NCI-H345 (cell line): ENCODE data around the gene TAL1.
A peak's percentile ranks its signal among the peaks of the same experiment; 100 is the strongest.

Source experiments
- DNase-seq: peaks from one replicate; lab custom pipeline; 2025; lab: John Stamatoyannopoulos, UW

The TAL1 gene

GRCh38 chr1:47188791-47189785 is 42.9 kb downstream of the TAL1 start:
- no peak for DNase-seq

- no peak for DNase-seq
These were observed 44.1 kb downstream of the TAL1 start for GRCh38 chr1:47187926-47188250.

GRCh38 chr1:47187231-47187925 is 44.6 kb downstream of the TAL1 start:
- no peak for DNase-seq

GRCh38 chr1:47186267-47187185 is 45.5 kb downstream of the TAL1 start:
- no peak for DNase-seq

- DNase-seq, result no peak
These were observed 47.0 kb downstream of the TAL1 start for GRCh38 chr1:47184822-47185677.

- DNase-seq, result no peak
These were observed 47.8 kb downstream of the TAL1 start for GRCh38 chr1:47184090-47184821.

GRCh38 chr1:47183308-47184089 is 48.5 kb downstream of the TAL1 start:
- DNase-seq, result no peak

- no peak for DNase-seq
These were observed 49.3 kb downstream of the TAL1 start for GRCh38 chr1:47182676-47183235.

GRCh38 chr1:47181955-47182675 is 49.9 kb downstream of the TAL1 start:
- DNase-seq, result no peak

GRCh38 chr1:47181095-47181954 is 50.7 kb downstream of the TAL1 start:
- DNase-seq, result no peak

GRCh38 chr1:47180603-47181094 is 51.4 kb downstream of the TAL1 start:
- peak; percentile 4 for DNase-seq

- no peak for DNase-seq
These were observed 51.9 kb downstream of the TAL1 start for GRCh38 chr1:47179988-47180563.

GRCh38 chr1:47179017-47179987 is 52.7 kb downstream of the TAL1 start:
- peak; percentile 90 for DNase-seq

- DNase-seq, result no peak
These were observed 53.4 kb downstream of the TAL1 start for GRCh38 chr1:47178654-47179016.

GRCh38 chr1:47178020-47178419 is 54.0 kb downstream of the TAL1 start:
- no peak for DNase-seq
